Esophagus muscularis mucosa (tissue), 4 donors: Measurements from ENCODE around the gene PSG7. TPM values are rescaled to one million over a fixed set of nuclear protein-coding genes. Genes with fewer than 3 reads are reported as not detected.
"Not testable (repeated sequence)": the region's sequence is repeated elsewhere in the genome, so short reads cannot be mapped to it uniquely, and the experiment has no call there.

Source experiments
- DNase-seq: peaks from one replicate; pipeline ENCODE4 v3.0.0-alpha.2; 2017; ENCODE audit errors: extremely low spot score
- H3K27ac ChIP-seq, 4 donors: fragments of 200-600 bp; sonication (generic); replicated peaks in 1 of 4; 1 replicate in 3 of 4; 2 replicates in 1 of 4; pipeline ENCODE4 v1.5.1; 2016 to 2019; ENCODE audit warnings: mild to moderate bottlenecking in 1 of 4
- H3K27me3 ChIP-seq, 4 donors: fragments of 200-600 bp; sonication (generic); one replicate each; pipeline versions ENCODE4 v1.5.1 to v1.6.0; 2016 to 2019
- H3K36me3 ChIP-seq, 4 donors: fragments of 200-600 bp; sonication (generic); one replicate each; pipeline ENCODE4 v1.5.1; 2016 to 2019
- H3K4me1 ChIP-seq, 4 donors: fragments of 200-600 bp; sonication (generic); one replicate each; pipeline ENCODE4 v1.5.1; 2016 to 2019
- H3K4me3 ChIP-seq, 4 donors: fragments of 200-600 bp; sonication (generic); 1 replicate in 2 of 4; 2 replicates in 2 of 4; pipeline ENCODE4 v1.5.1; 2016 to 2019; ENCODE audit warnings: mild to moderate bottlenecking in 4 of 4, moderate library complexity in 1 of 4
- H3K9me3 ChIP-seq, 4 donors: fragments of 200-600 bp; sonication (generic); 1 replicate in 3 of 4; 2 replicates in 1 of 4; pipeline ENCODE4 v1.5.1; 2016 to 2019
- CTCF ChIP-seq, 3 experiments: fragments of 200-600 bp in 2 of 3; fragments of 450-650 bp in 1 of 3; sonication (generic) in 2 of 3; IDR thresholded peaks; one replicate each; pipeline ENCODE4 v1.5.1; 2017 to 2019; ENCODE audit warnings: antibody characterized with exemption in 3 of 3, mild to moderate bottlenecking in 2 of 3, moderate library complexity in 1 of 3
- EP300 ChIP-seq: sonication (generic); formaldehyde crosslinking; IDR thresholded peaks from one replicate; pipeline ENCODE4 v1.6.1; 2017; ENCODE audit warnings: antibody characterized with exemption
- WGBS: methylation state at CpG from one replicate; pipeline ENCODE4 v1.1.5; 2018; 5-methylcytosine and 5-hydroxymethylcytosine counted together
- intact Hi-C: fragments of 100-400 bp; cut with DNase I; formaldehyde crosslinking; loops from one replicate; pipeline ENCODE4 v1.15.1; 2023
- total RNA-seq, 4 donors: library from RNA; depleted of rRNA; stranded (reverse); fragments of >200 nt; gene quantifications; one replicate each; pipeline versions ENCODE4 v1.1.0 to v1.2.1, GENCODE V29; 2016

Gene PSG7
- total RNA-seq, 4 donors from 2014 or later: not detected

GRCh38 chr19:42942187-42942789 lies 5.3 kb upstream of the PSG7 start:
- TF ChIP-seq EP300 (no peak), CTCF (IDR thresholded peaks at IDR 0.05) (peak in 1 of 3 experiments; percentile 33)

GRCh38 chr19:42934726-42935125 lies 2.3 kb downstream of the PSG7 start:
- H3K27ac ChIP-seq, H3K4me3 ChIP-seq, H3K9me3 ChIP-seq, H3K4me1 ChIP-seq, DNase-seq, intact Hi-C loops, H3K36me3 ChIP-seq, H3K27me3 ChIP-seq: not testable (repeated sequence)

More at GRCh38 chr19:42942187-42942789, 5.3 kb upstream of the PSG7 start:
- intact Hi-C loops: no loop called here
- DNase-seq: no peak
- H3K4me1 ChIP-seq: no peaks in the 10 kb centered on the region
- 27% methylated on average over 10 of the region's 13 CpGs for WGBS
- no peak overlapping the region for H3K27ac ChIP-seq
- no peaks in the 10 kb centered on the region for H3K27me3 ChIP-seq
- no peaks in the 10 kb centered on the region for H3K9me3 ChIP-seq
- no peaks in the 10 kb centered on the region for H3K36me3 ChIP-seq
- no peak overlapping the region for H3K4me3 ChIP-seq

- H3K4me1 ChIP-seq, H3K9me3 ChIP-seq, H3K27me3 ChIP-seq, intact Hi-C loops, H3K36me3 ChIP-seq, DNase-seq, H3K27ac ChIP-seq, H3K4me3 ChIP-seq: not testable (repeated sequence)
Observed at GRCh38 chr19:42934183-42934582, 2.8 kb downstream of the PSG7 start.

- H3K36me3 ChIP-seq, H3K4me1 ChIP-seq, H3K4me3 ChIP-seq, H3K27me3 ChIP-seq, H3K9me3 ChIP-seq, H3K27ac ChIP-seq, intact Hi-C loops, DNase-seq: not testable (repeated sequence)
- WGBS: 79% methylated on average over 3 of the region's 3 CpGs
Observed at GRCh38 chr19:42933412-42933811, 3.6 kb downstream of the PSG7 start.

- 42% methylated on average over 5 of the region's 5 CpGs for WGBS
- H3K27ac ChIP-seq, H3K9me3 ChIP-seq, H3K36me3 ChIP-seq, H3K4me1 ChIP-seq, intact Hi-C loops, DNase-seq, H3K4me3 ChIP-seq, H3K27me3 ChIP-seq: not testable (repeated sequence)
Observed at GRCh38 chr19:42932485-42933101, 4.4 kb downstream of the PSG7 start.

- WGBS: 0% methylated on average over 1 of the region's 1 CpG
- H3K9me3 ChIP-seq, H3K27ac ChIP-seq: not testable (repeated sequence)
Observed at GRCh38 chr19:42930214-42930613, 6.8 kb downstream of the PSG7 start.

More at GRCh38 chr19:42930214-42930613, 6.8 kb downstream of the PSG7 start:
- DNase-seq, H3K4me3 ChIP-seq, H3K27me3 ChIP-seq, H3K4me1 ChIP-seq, H3K36me3 ChIP-seq, intact Hi-C loops: not testable (repeated sequence)
- peak in 1 of 3 experiments; percentile 18 for TF ChIP-seq CTCF (IDR thresholded peaks at IDR 0.05)
